Measurements from ENCODE around the gene TECPR2. TPM values are rescaled to one million over a fixed set of nuclear protein-coding genes. Genes with fewer than 3 reads are reported as not detected.

The TECPR2 gene
- total and polyA plus RNA-seq, 2 experiments from 2014 or later = 9.5 to 20.1 TPM

- H2AFZ ChIP-seq = no peak overlapping the region
- no peak for DNase-seq (ENCODE audit: low spot score)
- H3K4me2 ChIP-seq = no peak overlapping the region
- WGBS (ENCODE audit: low lambda C conversion rate, missing lambda C conversion rate) = 88% methylated on average over 3 of the region's 3 CpGs
- no peaks in the 10 kb centered on the region for H3K9me3 ChIP-seq (ENCODE audit: low read depth)
- no peaks in the 10 kb centered on the region for H3K27me3 ChIP-seq
- H4K20me1 ChIP-seq (ENCODE audit: insufficient read depth, poor library complexity, severe bottlenecking) = no peaks in the 10 kb centered on the region
- H3K79me2 ChIP-seq = no peaks in the 10 kb centered on the region
- H3K9me2 ChIP-seq (replicated peaks; ENCODE audit: insufficient read depth) = no peaks in the 10 kb centered on the region
- H3K27ac ChIP-seq = no peak overlapping the region
- H3K4me1 ChIP-seq (ENCODE audit: insufficient read depth) = no peaks in the 10 kb centered on the region
- H3K36me3 ChIP-seq (replicated peaks; ENCODE audit: insufficient read depth, low read depth) = no peaks in the 10 kb centered on the region
- TF ChIP-seq EZH2 (IDR thresholded peaks at IDR 0.05; ENCODE audit: borderline replicate concordance) (no peak), CTCF (IDR thresholded peaks at IDR 0.05; ENCODE audit: poor library complexity) (no peak), EZH2phosphoT487 (IDR thresholded peaks at IDR 0.05; ENCODE audit: low read depth, severe bottlenecking, unreplicated experiment) (no peak)
- H3K4me3 ChIP-seq = no peak overlapping the region
These were observed 138.0 kb downstream of the TECPR2 start for GRCh38 chr14:102500713-102501112.

- Histone ChIP-seq H3K27me3 (no peaks in the 10 kb centered on the region), H2AFZ (no peak overlapping the region), H3K9me2 (replicated peaks; ENCODE audit: insufficient read depth) (no peaks in the 10 kb centered on the region), H3K36me3 (replicated peaks; ENCODE audit: insufficient read depth, low read depth) (no peaks in the 10 kb centered on the region), H3K4me1 (ENCODE audit: insufficient read depth) (no peaks in the 10 kb centered on the region), H3K79me2 (no peaks in the 10 kb centered on the region), H3K27ac (no peak overlapping the region), H3K4me2 (no peak overlapping the region), H3K9me3 (ENCODE audit: low read depth) (no peaks in the 10 kb centered on the region), H3K4me3 (no peak overlapping the region), H4K20me1 (ENCODE audit: insufficient read depth, poor library complexity, severe bottlenecking) (no peaks in the 10 kb centered on the region)
- 83% methylated on average over 20 of the region's 20 CpGs for WGBS (ENCODE audit: low lambda C conversion rate, missing lambda C conversion rate)
- TF ChIP-seq CTCF (IDR thresholded peaks at IDR 0.05; ENCODE audit: poor library complexity) (peak; percentile 2), EZH2phosphoT487 (IDR thresholded peaks at IDR 0.05; ENCODE audit: low read depth, severe bottlenecking, unreplicated experiment) (no peak)
- no peak for DNase-seq (ENCODE audit: low spot score)
These were observed 139.1 kb downstream of the TECPR2 start for GRCh38 chr14:102501751-102502315.

GRCh38 chr14:102502571-102502970, 139.8 kb downstream of the TECPR2 start:
- no peaks in the 10 kb centered on the region for H3K79me2 ChIP-seq
- H3K9me3 ChIP-seq (ENCODE audit: low read depth) = no peaks in the 10 kb centered on the region
- DNase-seq (ENCODE audit: low spot score) = no peak
- no peak overlapping the region for H3K27ac ChIP-seq
- no peak overlapping the region for H2AFZ ChIP-seq
- H3K4me2 ChIP-seq = no peak overlapping the region
- no peak overlapping the region for H3K4me3 ChIP-seq
- WGBS (ENCODE audit: low lambda C conversion rate, missing lambda C conversion rate) = 94% methylated on average over 10 of the region's 10 CpGs
- H3K27me3 ChIP-seq = no peaks in the 10 kb centered on the region
- no peaks in the 10 kb centered on the region for H3K4me1 ChIP-seq (ENCODE audit: insufficient read depth)
- no peaks in the 10 kb centered on the region for H4K20me1 ChIP-seq (ENCODE audit: insufficient read depth, poor library complexity, severe bottlenecking)
- TF ChIP-seq EZH2 (IDR thresholded peaks at IDR 0.05; ENCODE audit: borderline replicate concordance) = no peak
- no peak for TF ChIP-seq EZH2phosphoT487 (IDR thresholded peaks at IDR 0.05; ENCODE audit: low read depth, severe bottlenecking, unreplicated experiment)
- no peak for TF ChIP-seq CTCF (IDR thresholded peaks at IDR 0.05; ENCODE audit: poor library complexity)
- no peaks in the 10 kb centered on the region for H3K9me2 ChIP-seq (replicated peaks; ENCODE audit: insufficient read depth)
- H3K36me3 ChIP-seq (replicated peaks; ENCODE audit: insufficient read depth, low read depth) = no peaks in the 10 kb centered on the region
